Activated CD4-positive, alpha-beta T cell treated with anti-CD3 and anti-CD28 coated beads, Interleukin-2, amount 10 ng/mL, durations not matched to agents 24 days and 14 days (primary cell): Measurements from ENCODE around the gene HTRA1. TPM values are rescaled to one million over a fixed set of nuclear protein-coding genes. Genes with fewer than 3 reads are reported as not detected.
A peak's percentile ranks its signal among the peaks of the same experiment; 100 is the strongest.

Source experiments
- DNase-seq: peaks from one replicate; pipeline ENCODE4 v3.0.0; 2022
- H3K27ac Mint-ChIP-seq: one replicate; pipeline ENCODE4 v1.8.0; 2022; ENCODE audit warnings: mild to moderate bottlenecking, mixed read lengths
- H3K27me3 Mint-ChIP-seq: one replicate; pipeline ENCODE4 v1.8.0; 2022; ENCODE audit warnings: mixed read lengths
- H3K36me3 Mint-ChIP-seq: one replicate; pipeline ENCODE4 v1.8.0; 2022; ENCODE audit warnings: low read depth, mild to moderate bottlenecking, mixed read lengths
- H3K4me1 Mint-ChIP-seq: one replicate; pipeline ENCODE4 v1.8.0; 2021; ENCODE audit warnings: mixed read lengths
- H3K4me3 Mint-ChIP-seq: one replicate; pipeline ENCODE4 v1.8.0; 2022; ENCODE audit warnings: mild to moderate bottlenecking, moderate library complexity, mixed read lengths
- H3K9me3 Mint-ChIP-seq: one replicate; pipeline ENCODE4 v1.8.0; 2021; ENCODE audit warnings: mixed read lengths
- intact Hi-C: fragments of 100-400 bp; cut with micrococcal nuclease; formaldehyde crosslinking; loops from one replicate; pipeline ENCODE4 v1.15.1; 2023
- total RNA-seq: library from RNA; stranded (reverse); gene quantifications from 2 replicates; pipeline ENCODE4 v1.2.3, GENCODE V29; 2022

HTRA1 gene
- total RNA-seq, 1 donor from 2014 or later: not detected

GRCh38 chr10:122486406-122487080 lies 25.2 kb downstream of the HTRA1 start:
- Mint-ChIP-seq H3K27ac (no peak overlapping the region), H3K9me3 (no peaks in the 10 kb centered on the region), H3K4me1 (peaks cover 6% of the 10 kb centered on the region), H3K27me3 (peaks cover 8% of the 10 kb centered on the region), H3K4me3 (no peak overlapping the region), H3K36me3 (no peaks in the 10 kb centered on the region)
- intact Hi-C loops: no loop called here
- DNase-seq: no peak

- DNase-seq: no peak
- no peaks in the 10 kb centered on the region for H3K36me3 Mint-ChIP-seq
- peaks cover 10% of the 10 kb centered on the region for H3K4me1 Mint-ChIP-seq
- no peaks in the 10 kb centered on the region for H3K9me3 Mint-ChIP-seq
- intact Hi-C loops: no loop called here
- H3K27ac Mint-ChIP-seq: no peak overlapping the region
- H3K27me3 Mint-ChIP-seq: peaks cover 8% of the 10 kb centered on the region
- H3K4me3 Mint-ChIP-seq: no peak overlapping the region
These were observed 25.9 kb downstream of the HTRA1 start for GRCh38 chr10:122487174-122487765.

GRCh38 chr10:122490268-122490667 lies 28.9 kb downstream of the HTRA1 start:
- H3K27ac Mint-ChIP-seq: no peak overlapping the region
- peaks cover 10% of the 10 kb centered on the region for H3K4me1 Mint-ChIP-seq
- intact Hi-C loops: no loop called here
- no peak for DNase-seq
- H3K36me3 Mint-ChIP-seq: no peaks in the 10 kb centered on the region
- no peak overlapping the region for H3K4me3 Mint-ChIP-seq
- H3K27me3 Mint-ChIP-seq: peaks cover 12% of the 10 kb centered on the region
- no peaks in the 10 kb centered on the region for H3K9me3 Mint-ChIP-seq

- Mint-ChIP-seq H3K27ac (no peak overlapping the region), H3K36me3 (no peaks in the 10 kb centered on the region), H3K9me3 (no peaks in the 10 kb centered on the region), H3K27me3 (peaks cover 10% of the 10 kb centered on the region), H3K4me3 (no peak overlapping the region), H3K4me1 (peaks cover 12% of the 10 kb centered on the region)
- intact Hi-C loops: no loop called here
- peak; percentile 71 for DNase-seq
These were observed 29.7 kb downstream of the HTRA1 start for GRCh38 chr10:122490786-122491680.

- intact Hi-C loops: no loop called here
- no peaks in the 10 kb centered on the region for H3K36me3 Mint-ChIP-seq
These were observed 30.7 kb downstream of the HTRA1 start for GRCh38 chr10:122492006-122492405.

GRCh38 chr10:122492999-122493481 lies 31.7 kb downstream of the HTRA1 start:
- intact Hi-C loops: no loop called here
- H3K4me1 Mint-ChIP-seq: peaks cover 12% of the 10 kb centered on the region
- no peaks in the 10 kb centered on the region for H3K36me3 Mint-ChIP-seq
- no peak overlapping the region for H3K27ac Mint-ChIP-seq
- no peaks in the 10 kb centered on the region for H3K9me3 Mint-ChIP-seq
- no peak for DNase-seq
- H3K27me3 Mint-ChIP-seq: peaks cover 15% of the 10 kb centered on the region
- H3K4me3 Mint-ChIP-seq: no peak overlapping the region

More at GRCh38 chr10:122492006-122492405, 30.7 kb downstream of the HTRA1 start:
- Mint-ChIP-seq H3K9me3 (no peaks in the 10 kb centered on the region), H3K4me1 (peaks cover 12% of the 10 kb centered on the region), H3K4me3 (no peak overlapping the region), H3K27ac (no peak overlapping the region), H3K27me3 (peaks cover 14% of the 10 kb centered on the region)
- no peak for DNase-seq

GRCh38 chr10:122493761-122494160 lies 32.4 kb downstream of the HTRA1 start:
- no peak overlapping the region for H3K27ac Mint-ChIP-seq
- intact Hi-C loops: no loop called here
- H3K9me3 Mint-ChIP-seq: no peaks in the 10 kb centered on the region
- DNase-seq: no peak
- no peaks in the 10 kb centered on the region for H3K36me3 Mint-ChIP-seq
- no peak overlapping the region for H3K4me3 Mint-ChIP-seq
- peaks cover 19% of the 10 kb centered on the region for H3K27me3 Mint-ChIP-seq
- peaks cover 12% of the 10 kb centered on the region for H3K4me1 Mint-ChIP-seq

- H3K4me3 Mint-ChIP-seq: no peak overlapping the region
- intact Hi-C loops: no loop called here
These were observed 32.9 kb downstream of the HTRA1 start for GRCh38 chr10:122494173-122494820.

GRCh38 chr10:122494833-122495232 lies 33.5 kb downstream of the HTRA1 start:
- Mint-ChIP-seq H3K9me3 (no peaks in the 10 kb centered on the region), H3K4me3 (no peak overlapping the region), H3K27me3 (peaks cover 19% of the 10 kb centered on the region), H3K4me1 (peaks cover 12% of the 10 kb centered on the region), H3K36me3 (no peaks in the 10 kb centered on the region), H3K27ac (no peak overlapping the region)
- intact Hi-C loops: no loop called here
- DNase-seq: no peak

More at GRCh38 chr10:122494173-122494820, 32.9 kb downstream of the HTRA1 start:
- Mint-ChIP-seq H3K9me3 (no peaks in the 10 kb centered on the region), H3K36me3 (no peaks in the 10 kb centered on the region), H3K27me3 (peaks cover 19% of the 10 kb centered on the region), H3K4me1 (peaks cover 12% of the 10 kb centered on the region), H3K27ac (no peak overlapping the region)
- no peak for DNase-seq

GRCh38 chr10:122495406-122496340 lies 34.3 kb downstream of the HTRA1 start:
- Mint-ChIP-seq H3K4me1 (peaks cover 11% of the 10 kb centered on the region), H3K27me3 (peaks cover 19% of the 10 kb centered on the region), H3K9me3 (no peaks in the 10 kb centered on the region), H3K27ac (no peak overlapping the region), H3K4me3 (no peak overlapping the region), H3K36me3 (no peaks in the 10 kb centered on the region)
- DNase-seq: peak; percentile 59
- intact Hi-C loops: no loop called here

- H3K4me3 Mint-ChIP-seq: no peak overlapping the region
- H3K27ac Mint-ChIP-seq: no peak overlapping the region
- H3K9me3 Mint-ChIP-seq: no peaks in the 10 kb centered on the region
- no peaks in the 10 kb centered on the region for H3K36me3 Mint-ChIP-seq
- H3K27me3 Mint-ChIP-seq: peaks cover 19% of the 10 kb centered on the region
- DNase-seq: no peak
- intact Hi-C loops: no loop called here
- peaks cover 2% of the 10 kb centered on the region for H3K4me1 Mint-ChIP-seq
These were observed 35.9 kb downstream of the HTRA1 start for GRCh38 chr10:122497241-122497640.

- Mint-ChIP-seq H3K4me1 (peaks cover 2% of the 10 kb centered on the region), H3K27me3 (peaks cover 16% of the 10 kb centered on the region), H3K27ac (no peak overlapping the region), H3K9me3 (no peaks in the 10 kb centered on the region), H3K36me3 (no peaks in the 10 kb centered on the region), H3K4me3 (no peak overlapping the region)
- intact Hi-C loops: no loop called here
- no peak for DNase-seq
These were observed 37.2 kb downstream of the HTRA1 start for GRCh38 chr10:122498521-122498920.

- no peaks in the 10 kb centered on the region for H3K9me3 Mint-ChIP-seq
- H3K27me3 Mint-ChIP-seq: peaks cover 14% of the 10 kb centered on the region
- no peak overlapping the region for H3K27ac Mint-ChIP-seq
- peaks cover 2% of the 10 kb centered on the region for H3K4me1 Mint-ChIP-seq
- intact Hi-C loops: no loop called here
- no peak overlapping the region for H3K4me3 Mint-ChIP-seq
- DNase-seq: no peak
- H3K36me3 Mint-ChIP-seq: no peaks in the 10 kb centered on the region
These were observed 37.7 kb downstream of the HTRA1 start for GRCh38 chr10:122499012-122499411.
